GM21737 (cell line): ENCODE results near the gene PYGO2.
"Not testable (repeated sequence)": the region's sequence is repeated elsewhere in the genome, so short reads cannot be mapped to it uniquely, and the experiment has no call there.

ENCODE experiments used
- ATAC-seq: cut with Tn5 transposase; IDR thresholded peaks from one replicate; pipeline ENCODE4 v1.9.1; 2021; ENCODE audit warnings: mild to moderate bottlenecking, moderate library complexity; ENCODE audit not compliant: unreplicated experiment

The PYGO2 gene

GRCh38 chr1:154925335-154926170 lies 36.0 kb downstream of the PYGO2 start:
- no peak for ATAC-seq

GRCh38 chr1:154923695-154924094 lies 37.9 kb downstream of the PYGO2 start:
- ATAC-seq: no peak

GRCh38 chr1:154913273-154913672 lies 48.3 kb downstream of the PYGO2 start:
- ATAC-seq: no peak

- no peak for ATAC-seq
These were observed 48.8 kb downstream of the PYGO2 start for GRCh38 chr1:154912755-154913154.

GRCh38 chr1:154911691-154912550 lies 49.7 kb downstream of the PYGO2 start:
- ATAC-seq: no peak

- no peak for ATAC-seq
These were observed 50.7 kb downstream of the PYGO2 start for GRCh38 chr1:154910851-154911250.

GRCh38 chr1:154908937-154909336 lies 52.6 kb downstream of the PYGO2 start:
- ATAC-seq: no peak

- ATAC-seq: not testable (repeated sequence)
These were observed 53.5 kb downstream of the PYGO2 start for GRCh38 chr1:154908129-154908528.
